ENCODE results near the gene ASTL. TPM values are rescaled to one million over a fixed set of nuclear protein-coding genes. Genes with fewer than 3 reads are reported as not detected.
"Not testable (repeated sequence)": the region's sequence is repeated elsewhere in the genome, so short reads cannot be mapped to it uniquely, and the experiment has no call there.

The ASTL gene
- total RNA-seq, 4 donors from 2014 or later: not detected

GRCh38 chr2:96143231-96143847 is 5.0 kb upstream of the ASTL start:
- TF ChIP-seq CTCF (IDR thresholded peaks at IDR 0.05): no peak
- TF ChIP-seq POLR2A (IDR thresholded peaks at IDR 0.05): no peak
- Histone ChIP-seq H3K27me3 (no peaks in the 10 kb centered on the region), H3K4me3 (no peak overlapping the region), H3K4me1 (no peaks in the 10 kb centered on the region), H3K36me3 (no peaks in the 10 kb centered on the region), H3K9me3 (no peaks in the 10 kb centered on the region), H3K27ac (no peak overlapping the region)
- intact Hi-C loops (cut with DNase I; ENCODE audit: low total_unique reads): no loop called here
- no peak for DNase-seq

GRCh38 chr2:96142217-96143113 is 4.2 kb upstream of the ASTL start:
- Histone ChIP-seq H3K36me3 (no peaks in the 10 kb centered on the region), H3K27me3 (no peaks in the 10 kb centered on the region), H3K4me1 (no peaks in the 10 kb centered on the region), H3K9me3 (no peaks in the 10 kb centered on the region), H3K27ac (no peak overlapping the region), H3K4me3 (no peak overlapping the region)
- intact Hi-C loops (cut with DNase I; ENCODE audit: low total_unique reads): no loop called here
- DNase-seq: no peak
- TF ChIP-seq POLR2A (IDR thresholded peaks at IDR 0.05): no peak
- no peak for TF ChIP-seq CTCF (IDR thresholded peaks at IDR 0.05)

DNA sequence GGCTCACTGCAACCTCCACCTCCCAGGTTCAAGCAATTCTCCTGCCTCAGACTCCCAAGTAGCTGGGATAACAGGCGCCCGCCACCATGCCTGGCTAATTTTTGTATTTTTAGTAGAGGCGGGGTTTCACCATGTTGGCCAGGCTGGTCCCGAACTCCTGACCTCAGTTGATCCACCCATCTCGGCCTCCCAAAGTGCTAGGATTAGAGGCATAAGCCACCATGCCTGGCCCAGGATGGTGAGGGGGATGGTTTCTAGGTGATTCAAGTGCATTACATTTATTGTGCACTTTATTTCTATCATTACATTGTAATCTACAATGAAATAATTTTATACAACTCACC is 3.3 kb upstream of the ASTL start:
- H3K4me3 ChIP-seq; H3K36me3 ChIP-seq; H3K27ac ChIP-seq; H3K9me3 ChIP-seq; DNase-seq; H3K4me1 ChIP-seq; H3K27me3 ChIP-seq; intact Hi-C loops (cut with DNase I; ENCODE audit: low total_unique reads): not testable (repeated sequence)

DNA sequence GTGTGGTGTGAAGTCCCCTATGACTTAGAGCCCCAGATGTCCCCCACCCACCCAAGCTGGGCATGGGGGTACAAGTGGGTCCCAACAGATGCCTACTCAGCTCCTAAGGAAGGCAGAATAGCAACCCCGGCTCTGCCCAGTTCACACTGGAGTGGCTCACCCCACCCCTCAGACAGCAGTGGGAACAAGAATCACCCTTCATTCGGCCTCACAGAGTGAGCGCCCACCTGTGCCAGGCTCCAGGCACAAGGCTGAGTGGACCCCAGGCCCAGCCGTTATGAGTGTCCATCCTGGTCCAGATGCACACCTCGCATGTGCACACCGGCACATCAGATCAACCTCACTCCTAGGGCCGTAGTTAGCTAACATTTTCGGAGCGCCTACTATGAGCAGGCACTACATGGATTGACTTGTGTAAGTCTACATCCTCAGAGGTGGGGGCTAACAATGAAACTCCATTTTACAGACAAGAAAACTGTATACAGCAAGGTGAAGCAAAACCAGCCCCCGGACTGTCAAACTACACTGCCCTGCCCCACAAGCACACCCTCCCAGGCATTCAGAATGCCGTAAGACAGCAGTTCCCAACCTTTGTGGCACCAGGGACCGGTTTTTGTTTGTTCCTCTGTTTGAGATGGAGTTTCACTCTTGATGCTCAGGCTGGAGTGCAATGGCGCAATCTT is 2.8 kb upstream of the ASTL start:
- no peaks in the 10 kb centered on the region for H3K4me1 ChIP-seq
- no peak for TF ChIP-seq CTCF (IDR thresholded peaks at IDR 0.05)
- no peak for TF ChIP-seq POLR2A (IDR thresholded peaks at IDR 0.05)
- no peak overlapping the region for H3K27ac ChIP-seq
- H3K9me3 ChIP-seq: no peaks in the 10 kb centered on the region
- H3K4me3 ChIP-seq: no peak overlapping the region
- H3K36me3 ChIP-seq: no peaks in the 10 kb centered on the region
- H3K27me3 ChIP-seq: no peaks in the 10 kb centered on the region
- intact Hi-C loops (cut with DNase I; ENCODE audit: low total_unique reads): no loop called here
- no peak for DNase-seq

DNA sequence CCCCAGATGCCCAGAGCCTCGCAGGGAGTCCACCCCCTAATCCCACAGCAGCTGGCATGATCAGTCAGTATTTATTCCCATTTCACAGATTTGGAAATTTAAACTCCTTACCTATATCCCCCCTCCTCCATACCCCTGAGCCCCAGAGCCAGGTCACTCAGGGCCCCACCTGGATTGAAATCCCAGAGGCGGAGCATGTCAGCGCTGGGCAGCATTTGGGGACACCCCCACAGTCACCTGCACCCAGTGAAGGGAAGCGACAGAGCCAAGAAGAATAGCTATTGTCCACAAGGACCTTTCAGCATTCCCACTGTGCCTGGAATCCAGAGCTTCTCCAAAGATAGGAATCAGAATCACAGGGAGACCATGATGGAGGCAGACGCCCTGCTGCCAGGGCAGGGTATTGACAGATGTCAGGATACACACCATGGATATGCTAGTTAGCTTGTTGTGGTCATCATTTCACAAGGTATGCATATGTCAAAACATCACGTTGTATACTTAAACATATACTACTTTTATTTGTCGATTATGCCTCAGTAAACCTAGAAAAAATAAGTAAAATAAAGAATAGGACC is 968 bp upstream of the ASTL start:
- Histone ChIP-seq H3K4me3 (no peak overlapping the region), H3K27ac (no peak overlapping the region), H3K9me3 (no peaks in the 10 kb centered on the region), H3K4me1 (no peaks in the 10 kb centered on the region), H3K36me3 (no peaks in the 10 kb centered on the region), H3K27me3 (no peaks in the 10 kb centered on the region)
- intact Hi-C loops (cut with DNase I; ENCODE audit: low total_unique reads): no loop called here
- no peak for TF ChIP-seq POLR2A (IDR thresholded peaks at IDR 0.05)
- TF ChIP-seq CTCF (IDR thresholded peaks at IDR 0.05): no peak
- DNase-seq: no peak

Data from uterus (tissue), 4 donors.